ENCODE measurements around the gene GANAB.
"Not testable (repeated sequence)": the region's sequence is repeated elsewhere in the genome, so short reads cannot be mapped to it uniquely, and the experiment has no call there.

GANAB gene

DNA sequence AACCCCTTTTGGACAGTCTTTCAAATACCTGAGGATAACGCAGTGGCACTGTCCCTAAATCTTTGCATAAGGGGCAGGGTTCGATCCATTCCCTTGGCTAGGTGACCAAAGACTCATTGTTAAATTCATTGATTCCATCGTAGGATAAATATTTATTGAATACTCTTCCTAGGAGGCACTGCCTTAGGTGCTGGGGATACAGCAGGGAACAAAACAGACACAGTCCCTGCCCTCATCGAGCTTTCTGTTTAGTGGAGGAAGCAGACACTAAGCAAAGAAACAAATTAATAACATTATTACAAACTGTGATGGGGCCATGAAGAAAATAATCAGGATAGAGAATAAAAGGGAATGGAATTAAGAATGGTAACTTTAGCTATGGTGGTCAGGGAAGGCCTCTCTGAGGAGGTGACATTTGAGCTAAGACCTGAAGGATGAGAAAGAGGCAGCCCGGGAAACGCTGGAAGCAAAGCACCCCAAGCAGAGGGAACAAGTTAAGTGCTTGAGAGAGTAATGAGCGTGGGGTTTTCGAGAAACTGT lies 25.3 kb downstream of the GANAB start:
- no peak for DNase-seq

DNA sequence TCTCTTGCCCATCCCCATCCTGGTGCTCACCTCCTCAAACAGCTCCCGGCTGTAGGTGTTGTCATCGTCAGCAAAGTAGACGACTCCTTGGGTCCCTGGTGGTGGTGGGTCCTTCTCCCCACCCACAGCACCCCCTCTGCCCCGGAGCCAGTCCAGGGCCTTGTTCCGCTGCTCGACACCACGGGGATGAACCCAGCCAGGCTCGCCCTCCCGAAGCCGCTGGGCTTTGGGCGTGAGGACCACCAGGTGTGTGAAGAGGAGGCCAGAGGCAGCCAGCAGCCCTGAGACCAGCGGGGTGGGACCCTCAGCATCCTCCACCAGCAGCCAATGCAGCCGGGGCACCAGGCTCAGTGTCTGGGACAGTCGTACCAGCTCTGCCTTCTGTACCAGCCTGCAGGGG lies 29.5 kb downstream of the GANAB start:
- not testable (repeated sequence) for DNase-seq

DNA sequence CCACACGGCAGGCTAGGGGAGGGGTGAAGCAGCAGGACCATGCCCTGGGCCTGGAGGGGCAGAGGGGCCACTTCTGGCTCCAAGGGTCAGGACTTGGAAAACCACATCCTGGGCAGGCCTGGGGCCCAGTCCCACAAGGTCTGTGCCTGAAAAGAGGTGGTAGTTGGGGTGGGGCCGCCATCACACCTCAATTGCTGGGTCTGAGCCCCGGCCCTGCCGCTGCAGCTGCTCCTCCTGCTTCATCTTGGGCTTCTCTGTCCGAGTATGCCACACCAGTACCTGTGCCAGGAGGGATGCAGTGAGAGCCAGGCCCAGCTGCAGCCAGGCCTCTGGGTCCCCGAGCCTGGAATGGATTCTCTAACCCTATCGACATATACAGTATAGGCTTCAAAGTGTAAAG lies 30.9 kb downstream of the GANAB start:
- DNase-seq = no peak

DNA sequence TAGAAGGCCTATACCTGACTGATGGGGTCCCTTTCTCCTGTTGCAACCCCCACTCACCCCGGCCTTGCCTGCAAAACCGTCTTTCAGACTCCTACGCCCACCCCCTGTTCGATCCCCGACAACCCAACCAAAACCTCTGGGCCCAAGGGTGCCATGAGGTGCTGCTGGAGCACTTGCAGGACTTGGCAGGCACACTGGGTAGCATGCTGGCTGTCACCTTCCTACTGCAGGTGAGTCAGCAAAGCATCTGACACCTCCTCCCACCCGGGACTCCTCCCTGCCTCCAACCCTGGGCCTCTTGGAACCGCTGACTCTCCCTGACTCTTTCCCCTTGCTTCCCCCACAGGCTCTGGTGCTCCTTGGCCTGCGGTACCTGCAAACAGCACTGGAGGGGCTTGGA lies 32.1 kb downstream of the GANAB start:
- DNase-seq = no peak

DNA sequence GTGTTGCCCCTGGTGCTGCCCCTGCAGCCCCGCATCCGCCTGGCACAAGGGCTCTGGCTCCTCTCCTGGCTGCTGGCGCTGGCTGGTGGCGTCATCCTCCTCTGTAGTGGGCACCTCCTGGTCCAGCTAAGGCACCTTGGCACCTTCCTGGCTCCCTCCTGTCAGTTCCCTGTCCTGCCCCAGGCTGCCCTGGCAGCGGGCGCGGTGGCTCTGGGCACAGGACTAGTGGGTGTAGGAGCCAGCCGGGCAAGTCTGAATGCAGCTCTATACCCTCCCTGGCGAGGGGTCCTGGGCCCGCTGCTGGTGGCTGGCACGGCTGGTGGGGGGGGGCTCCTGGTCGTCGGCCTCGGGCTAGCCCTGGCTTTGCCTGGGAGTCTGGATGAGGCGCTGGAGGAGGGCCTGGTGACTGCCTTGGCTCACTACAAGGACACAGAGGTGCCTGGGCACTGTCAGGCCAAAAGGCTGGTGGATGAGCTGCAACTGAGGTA lies 33.1 kb downstream of the GANAB start:
- peak; percentile 35 for DNase-seq

DNA sequence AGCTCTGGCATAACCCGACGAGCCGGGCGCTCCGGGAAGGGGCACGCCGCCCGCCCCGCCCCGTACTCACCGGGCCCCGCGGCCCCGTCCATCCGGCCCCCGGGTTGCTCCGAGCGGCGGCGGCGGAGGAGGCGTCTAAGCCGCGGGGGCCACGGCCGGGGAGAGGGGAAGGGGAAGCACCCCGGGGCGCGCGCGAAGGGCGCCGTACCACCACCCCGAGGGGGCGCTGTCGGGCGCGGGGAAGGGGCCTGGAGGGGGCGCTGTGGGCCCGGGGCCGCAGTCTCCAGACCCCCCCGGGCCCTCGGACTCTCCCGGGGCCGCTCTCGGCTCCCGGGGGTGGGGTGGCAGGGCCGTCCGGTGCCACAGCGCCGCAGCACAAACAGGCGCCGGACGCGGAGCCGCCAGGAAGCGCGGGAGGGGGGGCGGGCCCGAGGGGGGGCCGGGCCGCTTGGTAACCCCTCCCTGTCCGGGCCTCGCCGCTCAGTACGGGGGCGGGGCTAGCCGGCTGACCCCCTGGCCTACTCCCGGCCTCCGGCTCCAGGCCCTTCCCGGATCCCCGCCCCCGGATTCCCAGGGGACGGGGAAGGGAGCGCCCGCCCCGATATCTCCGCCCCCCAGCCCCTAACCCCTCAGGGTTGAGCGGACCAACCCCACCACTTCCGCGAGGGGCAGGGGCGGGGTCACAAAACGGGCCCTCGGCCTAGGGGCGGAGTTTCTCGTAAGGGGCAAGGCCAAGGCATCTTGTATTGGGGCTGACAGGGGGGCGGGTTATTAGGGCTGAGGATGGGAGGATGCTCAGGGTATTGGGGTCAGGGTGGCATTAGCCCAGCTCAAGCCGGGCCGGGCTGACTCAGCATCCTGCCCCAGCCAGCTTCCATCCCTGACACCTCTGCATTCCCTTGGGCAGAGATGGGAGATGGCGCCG lies 33.8 kb downstream of the GANAB start, which contains the start of the genes EML3 and ROM1:
Gene EML3 (minus strand): TSS at position 410 of the 925 bp plus-strand sequence. CDS start 318 bp downstream, at position 92.
Gene ROM1 (plus strand): TSS at position 892 of the 925 bp plus-strand sequence. CDS start 25 bp downstream, at position 917.
- peak; percentile 88 for DNase-seq

DNA sequence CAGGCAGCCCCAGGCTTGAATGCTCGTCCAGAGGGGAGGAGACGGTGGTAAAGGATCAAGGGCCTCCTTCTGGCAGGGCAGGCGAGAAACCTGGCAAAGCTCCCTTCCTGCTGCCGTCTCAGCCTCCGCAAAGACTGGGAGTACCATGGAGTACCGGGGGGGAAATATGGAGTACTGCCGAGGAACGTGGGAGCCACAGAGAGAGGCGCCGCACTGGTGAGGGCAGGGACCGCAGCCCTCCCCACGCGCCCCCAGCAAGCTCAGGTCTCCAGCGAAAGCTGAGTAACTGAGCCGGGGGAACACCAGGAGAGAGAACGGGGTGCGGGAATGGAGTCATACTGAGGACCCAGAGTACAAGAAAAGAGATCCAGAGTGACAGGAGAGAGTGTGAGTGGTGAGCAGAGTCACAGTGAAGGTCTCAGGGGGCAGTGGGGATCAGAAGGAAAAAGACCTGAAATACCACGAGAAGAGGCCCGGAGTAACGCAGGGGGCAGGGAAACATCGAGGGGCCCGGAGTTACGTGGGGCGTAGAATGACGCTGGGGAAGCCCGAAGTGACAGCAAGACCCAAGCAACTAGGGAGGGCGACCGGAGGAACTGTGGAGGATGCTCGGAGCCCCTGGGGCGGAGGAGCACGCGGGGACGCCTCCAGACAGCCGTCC lies 34.6 kb downstream of the GANAB start:
- DNase-seq = peak; percentile 50

DNA sequence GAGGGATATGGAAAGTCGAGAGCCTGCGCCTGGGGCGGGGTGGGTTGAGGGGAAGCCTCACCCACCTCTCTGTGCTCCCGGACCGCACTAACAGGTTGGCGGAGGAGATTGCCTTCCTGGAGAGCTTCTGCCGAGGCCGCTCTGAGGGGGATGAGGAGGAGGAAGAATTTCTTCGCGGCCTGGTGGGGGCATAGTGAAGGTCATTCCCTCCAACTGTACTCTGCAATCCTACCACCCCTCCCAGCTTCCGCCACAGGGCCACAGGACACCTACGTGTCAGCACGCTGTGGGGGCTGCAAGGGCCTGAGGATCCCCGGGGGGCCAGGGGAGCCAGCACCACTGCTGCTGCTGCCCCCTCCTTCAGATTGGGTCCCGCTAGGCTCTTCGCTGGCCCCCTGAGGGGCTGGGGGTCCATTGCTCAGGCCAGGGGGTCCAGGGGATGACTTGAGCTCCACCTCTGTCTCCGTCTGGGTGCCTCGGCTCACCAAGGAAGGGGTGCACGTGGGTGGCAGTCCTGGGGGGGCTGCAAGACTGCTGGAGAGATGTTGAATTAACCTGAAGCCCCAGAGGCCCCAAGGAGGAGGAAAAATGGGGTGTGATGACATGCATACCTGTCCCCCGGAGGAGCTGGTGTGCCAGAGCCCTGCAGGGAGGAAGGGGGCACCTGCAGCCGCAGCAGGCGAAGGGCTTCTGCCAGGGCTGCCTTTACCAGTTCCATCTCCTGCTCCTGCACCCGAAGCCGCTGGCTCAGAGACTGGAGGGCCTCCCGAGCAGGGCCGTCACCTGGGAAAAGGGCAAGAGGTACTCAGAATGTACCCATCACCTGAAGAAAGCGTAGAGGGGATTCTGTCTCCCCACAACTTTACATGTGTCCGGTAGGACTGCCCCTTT lies 35.4 kb downstream of the GANAB start:
- no peak for DNase-seq

DNA sequence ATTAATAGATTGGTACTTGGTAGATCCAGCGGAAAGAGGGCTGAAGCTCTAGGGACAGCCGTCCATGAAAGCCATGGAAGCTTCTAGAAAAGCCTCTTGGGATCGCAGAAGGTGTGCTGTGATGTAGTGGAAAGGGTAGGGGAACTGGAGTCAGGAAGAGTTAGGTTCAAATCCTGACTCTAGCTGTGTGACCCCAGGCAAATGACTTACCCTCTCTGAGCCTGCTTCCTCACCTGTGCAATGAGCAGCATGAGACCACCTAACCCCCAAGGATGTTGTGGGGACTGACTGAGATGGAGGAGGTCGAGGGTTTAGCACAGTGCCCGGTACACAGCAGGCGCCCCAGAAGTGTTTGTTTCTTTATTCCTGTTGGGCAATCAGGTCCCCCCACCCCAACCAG lies 36.0 kb downstream of the GANAB start:
- no peak for DNase-seq

DNA sequence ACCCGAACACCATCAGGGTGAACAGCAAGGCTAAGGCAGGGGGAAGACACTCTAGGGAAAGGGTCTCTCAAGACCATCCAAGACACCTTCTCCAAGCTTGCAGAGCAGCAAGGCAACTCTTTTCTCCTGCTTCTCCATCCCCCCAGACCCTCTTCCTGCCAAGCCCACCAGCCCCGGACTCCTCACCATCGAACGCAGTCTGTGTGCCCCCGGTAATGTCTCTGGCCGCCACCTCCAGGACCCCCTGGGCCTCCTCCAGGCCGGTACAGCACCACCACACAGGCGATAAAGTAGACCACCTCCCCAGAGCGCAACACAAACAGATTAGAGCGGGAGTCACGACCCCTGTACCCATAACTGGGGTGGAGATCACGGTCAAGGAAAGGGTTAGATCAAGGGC lies 37.6 kb downstream of the GANAB start:
- no peak for DNase-seq

DNA sequence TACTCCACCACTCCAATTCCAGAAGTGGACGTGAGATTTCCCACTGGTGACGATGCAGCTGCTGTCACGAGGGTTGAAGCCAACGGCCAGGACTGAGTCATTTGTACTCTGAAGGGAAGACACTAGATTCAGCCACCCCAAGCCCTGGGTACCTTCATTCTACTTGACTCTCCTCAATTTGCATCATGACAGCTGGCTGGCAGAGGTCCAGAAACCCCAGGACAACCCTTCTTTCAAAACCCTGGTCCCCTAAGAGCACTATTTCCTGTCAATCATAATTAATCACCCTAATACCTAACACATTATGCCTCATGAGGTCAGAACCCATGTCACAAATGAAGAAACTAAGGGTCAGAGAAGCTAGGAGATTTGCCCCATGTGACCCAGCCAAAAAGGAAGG lies 38.7 kb downstream of the GANAB start:
- DNase-seq = no peak

DNA sequence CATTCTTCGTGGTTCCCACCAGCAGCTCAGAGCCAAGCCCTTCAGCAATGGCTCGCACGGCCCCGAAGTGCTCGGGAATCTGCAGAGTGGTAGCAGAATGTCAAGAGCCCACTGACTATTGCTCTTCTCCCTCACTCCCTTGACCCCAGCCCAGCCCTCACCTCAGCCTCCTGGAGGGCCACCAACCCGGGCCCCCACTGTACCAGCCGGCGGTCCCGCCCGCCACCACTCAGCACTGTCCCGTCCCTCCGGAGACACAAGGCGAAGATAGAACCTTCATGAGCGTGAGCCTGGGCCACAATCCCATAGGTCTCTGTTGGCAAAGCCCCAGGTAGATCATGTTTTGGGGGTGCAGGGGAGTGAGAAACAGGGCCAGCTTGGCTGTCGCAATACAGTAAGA lies 40.5 kb downstream of the GANAB start:
- DNase-seq = no peak

DNA sequence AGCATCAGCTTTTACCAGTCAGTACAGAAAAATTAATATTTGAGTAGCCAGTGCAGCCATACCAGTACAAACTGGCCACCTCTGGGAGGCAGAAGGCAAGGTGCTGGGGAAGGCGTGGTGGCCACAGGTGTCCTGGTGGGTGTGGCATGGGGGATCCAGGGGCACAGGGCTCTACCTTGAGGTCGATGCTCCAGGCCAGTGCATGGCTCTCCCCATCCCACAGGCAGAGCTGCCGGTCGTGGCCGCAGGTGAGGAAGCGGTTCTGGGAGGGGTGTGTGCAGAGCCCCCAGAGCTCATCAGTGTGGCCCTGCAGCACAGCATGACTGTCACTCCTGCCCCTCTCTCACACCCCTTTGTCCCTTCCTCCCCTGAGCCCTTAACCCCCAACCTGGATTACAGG lies 40.9 kb downstream of the GANAB start:
- DNase-seq = no peak

DNA sequence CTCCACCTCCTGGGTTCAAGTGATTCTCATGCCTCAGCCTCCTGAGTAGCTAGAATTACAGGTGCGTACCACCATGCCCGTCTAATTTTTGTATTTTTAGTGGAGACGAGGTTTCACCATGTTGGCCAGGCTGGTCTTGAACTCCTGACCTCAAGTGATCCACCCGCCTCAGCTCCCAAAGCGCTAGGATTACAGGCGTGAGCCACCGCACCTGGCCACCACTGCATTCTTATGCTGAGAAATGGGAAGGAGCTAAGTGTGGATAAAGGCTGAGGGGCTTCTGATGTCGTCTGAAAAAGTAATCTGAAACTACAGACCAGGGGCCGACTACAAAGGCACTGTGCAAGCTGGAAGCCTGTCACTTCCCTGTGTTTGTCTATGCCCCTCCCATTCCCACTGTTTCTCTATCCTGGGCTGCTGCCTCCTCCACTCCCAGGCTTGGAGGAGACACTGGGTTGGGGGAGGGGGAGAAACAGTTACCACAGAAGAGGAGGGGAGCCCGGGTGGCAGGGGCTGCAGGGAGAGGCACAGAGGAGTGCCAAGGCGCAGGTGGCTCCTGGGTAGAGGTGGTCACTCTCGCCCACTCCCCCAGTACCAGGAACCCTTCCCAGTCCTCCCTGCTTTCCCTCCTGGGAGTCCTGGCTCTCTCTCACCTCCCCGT lies 41.8 kb downstream of the GANAB start:
- DNase-seq = no peak

DNA sequence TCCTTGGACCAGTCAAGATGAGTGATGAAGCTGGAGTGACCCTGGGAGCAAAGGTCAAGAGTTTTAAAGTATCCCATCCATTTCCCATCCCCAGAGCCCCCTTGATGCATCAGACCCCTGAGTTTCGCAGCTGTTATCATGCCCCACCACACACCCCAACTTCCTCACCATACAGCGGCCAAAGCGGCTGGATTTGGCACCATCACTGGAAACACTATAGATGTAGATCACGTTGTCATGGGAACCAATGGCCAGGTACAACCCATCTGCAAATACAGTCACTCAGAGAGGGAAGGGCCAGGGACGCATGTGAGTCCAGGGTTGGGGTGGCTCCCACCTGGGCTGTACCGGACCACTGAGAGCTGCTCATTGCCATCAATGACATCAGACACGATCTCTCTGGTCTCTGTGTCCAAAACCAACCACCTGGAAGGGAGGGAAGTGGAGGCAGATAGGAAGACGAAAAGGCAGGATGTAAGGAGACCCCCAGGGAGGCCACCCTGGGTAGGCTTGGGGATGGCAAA lies 42.6 kb downstream of the GANAB start:
- no peak for DNase-seq

DNA sequence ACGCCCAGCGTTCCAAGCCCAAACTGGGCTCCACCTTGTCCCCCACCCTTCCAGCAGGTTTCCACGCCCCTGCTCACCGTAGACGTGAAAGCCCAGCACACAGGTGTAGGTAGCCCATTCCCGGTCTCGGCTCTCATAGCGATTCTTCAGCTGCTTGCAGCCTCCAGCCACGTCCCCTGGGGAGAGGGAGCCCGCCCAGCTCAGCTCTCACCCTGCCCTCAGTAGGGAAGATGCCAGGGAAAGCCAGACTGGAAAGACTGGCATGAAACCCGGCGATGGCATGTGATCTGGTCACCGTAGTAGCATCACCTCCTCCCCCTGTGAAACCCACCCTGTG lies 43.4 kb downstream of the GANAB start:
- no peak for DNase-seq

DNA sequence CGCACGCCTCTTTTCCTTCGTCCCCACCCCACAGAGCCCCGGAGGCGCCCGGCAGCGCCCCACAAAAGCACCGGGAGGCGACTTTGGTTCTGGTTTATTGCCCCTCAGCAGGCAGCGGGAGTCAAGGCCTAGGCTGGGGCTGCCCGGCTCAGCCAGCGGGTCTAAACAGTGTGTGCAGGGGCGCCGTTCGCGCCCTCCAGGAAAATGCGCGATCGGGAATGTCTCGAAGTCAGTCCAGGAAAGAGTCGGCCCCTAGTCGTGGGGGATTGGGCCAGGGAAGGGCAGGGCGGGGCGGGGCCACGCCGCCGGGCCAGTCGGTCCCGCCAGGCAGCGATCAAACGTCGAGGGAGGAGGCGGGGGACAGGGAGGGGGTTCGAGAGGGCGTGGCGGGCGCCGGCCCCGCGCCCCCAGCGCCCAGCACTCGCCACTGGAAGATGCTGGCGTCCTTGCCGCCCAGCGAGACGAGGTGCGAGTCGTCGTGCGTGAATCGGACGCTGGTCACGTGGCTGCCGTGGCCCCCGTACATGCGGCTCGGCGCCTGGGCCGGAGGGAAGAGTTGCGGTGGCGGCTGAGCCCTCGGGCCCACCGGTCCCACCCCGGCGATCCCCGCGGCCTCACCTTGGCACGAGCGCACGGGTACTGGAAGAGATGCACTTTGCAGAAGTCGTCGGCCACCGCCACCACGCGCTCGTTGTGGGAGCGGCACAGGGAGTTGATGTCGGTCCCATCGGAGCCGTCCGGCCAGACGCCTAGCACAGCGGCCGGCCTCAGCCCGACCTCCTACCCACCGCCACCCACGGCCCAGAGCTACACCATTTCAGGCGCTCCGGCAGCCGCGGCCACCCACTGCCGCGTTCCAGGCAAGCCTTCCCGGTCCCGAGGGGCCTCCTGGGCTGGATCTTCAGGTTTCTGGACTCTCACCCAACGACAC lies 44.0 kb downstream of the GANAB start:
- peak; percentile 50 for DNase-seq

DNA sequence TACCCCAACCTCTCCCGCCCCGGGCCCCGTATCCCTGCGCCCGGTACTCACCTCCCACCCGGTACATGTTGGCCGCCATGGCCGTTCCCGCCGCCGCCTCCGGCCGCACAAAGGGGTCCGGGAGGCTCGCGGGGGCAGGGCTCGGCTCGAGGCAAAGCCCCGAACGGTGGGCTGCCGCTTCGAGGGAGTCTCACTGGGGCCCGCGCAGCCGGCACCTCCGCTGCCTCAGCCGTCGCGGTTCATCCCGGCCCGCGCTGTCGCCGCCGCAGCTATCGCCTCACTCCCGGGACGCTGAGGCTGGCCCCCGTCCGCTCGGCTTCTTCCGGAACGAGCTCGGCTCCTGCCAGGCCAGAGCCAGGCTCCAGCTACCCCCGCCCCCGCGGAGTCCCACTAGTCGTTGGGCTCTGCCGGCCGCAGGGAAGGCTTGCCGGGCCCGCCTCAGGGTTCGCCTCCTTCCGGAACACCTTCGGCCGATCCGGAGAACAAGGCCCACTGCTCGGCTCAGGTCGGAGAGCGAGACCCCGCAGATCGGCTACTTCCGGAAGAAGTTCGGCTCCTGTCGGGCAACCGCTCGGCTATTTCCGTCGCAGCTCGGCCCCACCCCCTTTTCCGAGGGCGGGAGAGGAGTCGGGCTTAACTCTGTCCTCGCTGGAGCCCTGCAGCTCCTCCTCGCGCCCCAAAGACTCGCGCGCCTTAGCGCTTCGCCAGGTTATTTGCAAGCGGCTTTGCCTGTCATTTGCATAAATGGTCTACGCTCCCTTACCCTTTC lies 44.9 kb downstream of the GANAB start, which contains the start of gene MTA2:
Gene MTA2 (minus strand): TSS at position 494 of the 769 bp plus-strand sequence. CDS start 415 bp downstream, at position 79.
- peak; percentile 100 for DNase-seq

DNA sequence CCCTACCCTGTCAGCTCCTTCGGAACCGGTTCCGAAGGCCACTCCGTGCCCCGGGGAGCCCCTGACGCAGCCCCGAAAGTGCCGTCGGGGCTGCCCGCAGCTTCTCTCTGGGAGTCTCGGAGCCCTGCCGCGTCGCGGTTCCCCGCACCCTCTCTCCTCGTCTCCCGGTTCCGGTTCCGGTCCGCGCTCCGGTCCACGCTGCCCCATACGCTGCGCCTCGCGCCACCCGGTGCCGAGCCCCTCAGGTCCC lies 45.4 kb downstream of the GANAB start:
- no peak for DNase-seq

Data from activated CD4-positive, CD25-positive, alpha-beta regulatory T cell treated with anti-CD3 and anti-CD28 coated beads, Interleukin-2, amount 50 U/mL, for 72 hours (primary cell).